HG03354 (cell line): ENCODE data around the gene ZNF627.
"Not testable (repeated sequence)": the region's sequence is repeated elsewhere in the genome, so short reads cannot be mapped to it uniquely, and the experiment has no call there.

ENCODE experiments used
- ATAC-seq: cut with Tn5 transposase; IDR thresholded peaks from one replicate; pipeline ENCODE4 v1.9.1; 2021; ENCODE audit warnings: mild to moderate bottlenecking; ENCODE audit not compliant: unreplicated experiment, poor library complexity, severe bottlenecking

Gene ZNF627

DNA sequence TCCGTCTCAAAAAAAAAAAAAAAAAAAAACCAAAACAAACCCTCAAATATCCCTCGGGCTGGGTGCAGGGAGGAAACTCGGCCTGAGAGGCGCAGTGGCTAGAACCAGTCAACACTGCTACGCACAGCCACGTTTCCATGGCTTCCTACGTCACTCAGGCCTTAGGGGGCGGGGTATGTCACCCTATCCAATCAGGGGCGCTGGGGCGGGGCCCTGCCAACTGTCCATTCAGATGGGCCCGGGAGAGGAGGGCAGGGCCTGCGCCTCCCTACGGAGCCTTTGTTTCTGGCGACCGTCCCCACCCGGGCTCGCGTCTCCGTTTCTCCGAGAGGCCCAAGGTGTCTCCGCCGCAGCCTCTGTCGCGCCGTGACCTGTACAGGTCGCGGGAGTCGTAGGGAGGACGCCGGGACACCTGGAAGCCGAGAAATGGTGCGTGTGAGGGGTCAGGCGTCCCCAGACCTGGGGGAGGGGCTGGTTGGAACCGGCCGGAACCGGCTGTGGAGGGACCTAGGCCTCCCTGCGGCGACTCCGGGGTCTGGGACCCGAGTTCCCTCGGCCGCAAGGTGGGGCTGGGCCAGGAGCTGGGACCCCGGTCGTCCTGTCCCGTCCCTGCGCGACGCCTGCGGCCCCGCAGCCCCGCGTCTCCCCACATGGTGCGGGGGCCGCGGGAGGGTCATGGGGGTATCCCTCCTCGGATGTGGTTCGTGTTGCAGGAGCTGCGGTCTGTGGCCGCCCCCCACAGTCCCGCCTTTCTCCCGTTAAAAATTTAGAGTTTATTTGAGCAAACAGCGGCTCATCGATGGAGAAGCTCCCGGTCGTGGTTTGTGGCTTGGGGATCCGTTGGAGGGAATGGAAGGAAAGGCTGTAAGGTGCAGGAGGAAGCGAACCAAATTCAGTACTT, at the start of gene ZNF627:
Gene ZNF627, plus strand, starts transcription at position 282 of the 901 bp plus-strand sequence. Its CDS starts 145 bp downstream, at position 427.
- peak; percentile 98 for ATAC-seq

DNA sequence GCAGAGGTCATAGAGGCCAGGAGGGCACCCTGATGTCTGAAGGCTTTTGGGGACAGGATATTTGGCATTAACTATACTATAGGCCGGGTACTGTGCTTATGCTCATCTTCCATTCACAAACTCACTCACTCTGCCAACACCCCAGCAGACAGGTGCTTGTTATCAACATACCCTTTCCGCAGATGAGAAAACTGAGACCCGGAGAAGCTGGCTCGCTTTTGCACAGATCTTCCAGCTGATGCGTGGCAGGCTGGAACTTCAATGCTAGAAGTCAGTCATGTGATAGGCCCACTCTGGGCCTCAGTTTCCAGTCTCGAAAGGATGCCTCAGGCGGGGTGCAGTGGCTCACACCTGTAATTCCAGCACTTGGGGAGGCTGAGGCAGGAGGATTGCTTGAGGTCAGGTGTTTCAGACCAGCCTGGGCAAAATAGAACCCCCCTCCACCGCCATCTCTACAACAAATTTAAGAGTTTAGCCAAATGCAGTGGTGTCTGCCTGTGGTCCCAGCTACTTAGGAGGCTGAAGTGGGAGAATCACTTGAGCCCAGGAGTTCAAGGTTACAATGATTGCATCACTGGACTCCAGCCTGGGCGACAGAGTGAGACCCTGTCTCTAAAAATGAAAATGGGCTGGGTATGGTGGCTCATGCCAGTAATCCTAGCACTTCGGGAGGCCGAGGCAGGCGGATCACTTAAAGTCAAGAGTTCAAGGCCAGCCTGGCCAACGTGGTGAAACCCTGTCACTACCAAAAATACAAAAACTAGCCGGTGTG, 49.2 kb upstream of the ZNF627 start:
- no peak for ATAC-seq

DNA sequence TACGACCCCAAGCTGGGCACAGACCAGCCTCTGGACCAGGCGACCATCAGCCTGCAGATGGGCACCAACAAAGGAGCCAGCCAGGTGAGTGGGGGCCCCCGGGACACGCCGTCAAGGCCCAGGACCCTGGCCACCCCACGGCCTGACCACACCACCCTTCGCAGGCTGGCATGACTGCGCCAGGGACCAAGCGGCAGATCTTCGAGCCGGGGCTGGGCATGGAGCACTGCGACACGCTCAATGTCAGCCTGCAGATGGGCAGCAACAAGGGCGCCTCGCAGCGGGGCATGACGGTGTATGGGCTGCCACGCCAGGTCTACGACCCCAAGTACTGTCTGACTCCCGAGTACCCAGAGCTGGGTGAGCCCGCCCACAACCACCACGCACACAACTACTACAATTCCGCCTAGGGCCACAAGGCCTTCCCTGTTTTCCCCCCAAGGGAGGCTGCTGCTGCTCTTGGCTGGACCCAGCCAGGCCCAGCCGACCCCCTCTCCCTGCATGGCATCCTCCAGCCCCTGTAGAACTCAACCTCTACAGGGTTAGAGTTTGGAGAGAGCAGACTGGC, 47.8 kb upstream of the ZNF627 start:
- ATAC-seq, result no peak

DNA sequence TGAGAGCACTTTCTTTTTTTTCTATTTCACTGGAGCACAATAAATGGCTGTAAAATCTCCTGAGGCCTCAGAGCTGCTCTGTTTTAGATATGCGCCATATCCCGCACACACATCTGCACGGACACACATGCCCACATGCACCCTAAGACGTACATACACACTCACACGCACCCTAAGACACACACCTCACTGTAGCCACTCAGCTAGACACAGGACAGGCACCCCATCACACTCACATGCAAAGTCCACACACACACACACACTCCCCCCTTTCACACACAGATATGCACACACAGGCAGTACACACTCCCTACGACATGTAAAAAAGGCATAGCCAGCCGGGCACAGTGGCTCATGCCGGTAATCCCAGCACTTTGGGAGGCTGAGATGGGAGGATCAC, 47.0 kb upstream of the ZNF627 start:
- ATAC-seq, result no peak

DNA sequence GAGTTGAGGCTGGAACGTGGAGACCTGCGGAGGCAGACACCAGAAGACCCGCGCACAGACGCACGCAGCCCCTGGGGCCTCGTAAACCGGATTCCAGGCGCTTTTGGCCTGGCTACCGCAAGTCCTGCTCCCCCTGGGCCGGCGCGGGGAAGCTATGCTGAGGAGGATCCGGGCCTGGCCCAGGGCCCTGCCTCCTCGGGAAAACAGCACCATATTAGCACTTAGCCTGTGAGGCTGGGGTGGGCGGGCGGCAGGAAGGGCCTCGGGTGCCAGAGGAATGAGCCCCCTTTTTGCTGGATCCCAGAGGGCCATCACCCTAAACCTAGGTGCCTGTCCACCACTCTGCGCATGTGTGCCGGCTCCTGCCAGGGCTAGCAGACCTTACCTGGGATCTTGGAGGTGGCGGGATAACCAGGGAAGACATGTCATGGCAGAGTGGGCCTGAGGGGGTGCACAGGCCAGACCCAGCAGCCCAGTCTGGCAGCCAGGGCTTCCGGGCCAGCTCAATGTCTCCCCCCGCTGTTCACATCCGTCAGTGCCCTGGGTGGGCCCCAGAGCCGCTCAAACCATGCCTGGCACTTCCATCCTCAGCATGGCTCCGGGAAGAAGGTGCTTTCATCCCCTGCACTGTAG, 45.6 kb upstream of the ZNF627 start:
- no peak for ATAC-seq

DNA sequence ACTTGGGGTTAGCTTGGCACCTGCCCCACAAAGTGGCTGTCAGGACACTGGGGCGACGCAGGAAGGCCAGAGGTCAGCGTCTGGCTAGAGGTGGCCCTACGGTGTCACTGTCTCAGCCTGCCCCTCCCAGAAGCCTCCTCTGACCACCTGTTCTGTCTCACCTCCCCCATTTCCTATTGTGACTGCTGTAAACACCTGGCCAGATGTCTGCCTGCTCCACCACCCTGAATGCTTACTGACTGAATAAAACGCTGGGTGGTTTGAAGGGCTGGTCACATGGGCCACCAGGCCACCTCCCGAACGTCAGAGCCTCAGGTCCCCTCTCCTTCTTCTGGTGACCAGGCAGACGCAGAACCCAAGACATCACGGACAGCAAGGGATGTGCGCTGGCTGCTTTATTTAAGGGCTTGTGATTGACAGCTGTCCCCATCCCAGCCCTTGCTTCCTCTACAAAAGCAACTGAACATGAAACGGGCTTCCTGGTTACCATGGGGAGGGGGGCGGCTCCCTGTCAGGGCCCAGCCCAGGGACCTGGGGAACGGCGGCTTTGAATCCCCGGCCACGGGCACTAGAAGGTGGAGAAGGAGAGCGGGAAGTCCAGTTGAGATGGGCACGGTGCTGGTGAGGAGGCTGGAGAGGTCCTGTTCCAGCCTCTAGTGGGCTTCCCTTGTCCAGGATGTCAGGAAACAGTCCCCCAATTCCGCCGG, 44.5 kb upstream of the ZNF627 start:
- ATAC-seq, result no peak

DNA sequence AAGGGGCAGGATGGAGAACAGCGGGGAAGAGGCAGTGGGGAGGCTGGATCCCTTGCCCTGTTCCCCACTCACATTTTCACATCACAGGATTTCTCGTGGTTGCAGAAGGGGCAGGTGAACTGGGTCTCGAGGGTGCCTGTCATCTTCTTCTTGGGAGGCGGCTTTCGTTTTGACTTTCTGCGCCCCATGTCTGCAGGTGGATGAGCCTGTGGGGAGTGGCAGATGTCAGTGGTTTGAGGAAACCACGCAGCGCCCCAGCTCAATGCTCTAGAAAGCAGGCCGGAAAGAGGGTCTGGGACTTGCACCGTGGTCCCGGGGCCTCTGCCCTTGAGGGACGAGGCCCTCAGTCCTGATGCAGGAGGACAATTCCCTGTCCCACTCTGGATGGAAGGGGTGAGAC, 43.1 kb upstream of the ZNF627 start:
- no peak for ATAC-seq

DNA sequence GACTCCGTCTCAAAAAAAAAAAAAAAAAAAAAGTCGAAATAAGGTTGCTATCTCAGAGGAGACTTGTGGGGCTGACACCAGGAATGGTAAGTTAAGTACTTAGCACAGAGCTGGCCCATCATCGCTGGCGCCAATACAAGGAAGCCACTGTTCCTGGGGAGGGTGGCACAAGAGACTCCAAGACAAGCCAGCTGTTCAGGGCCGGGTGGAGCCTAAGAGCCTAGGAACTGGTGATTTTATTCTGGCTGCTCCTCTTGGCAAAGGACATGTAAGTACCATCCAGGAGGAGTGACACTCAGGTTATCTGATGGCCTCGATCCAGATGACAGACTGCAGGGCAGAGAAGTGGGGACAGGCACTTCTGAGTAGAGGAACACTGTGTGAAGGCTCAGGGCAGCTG, 42.0 kb upstream of the ZNF627 start:
- no peak for ATAC-seq

DNA sequence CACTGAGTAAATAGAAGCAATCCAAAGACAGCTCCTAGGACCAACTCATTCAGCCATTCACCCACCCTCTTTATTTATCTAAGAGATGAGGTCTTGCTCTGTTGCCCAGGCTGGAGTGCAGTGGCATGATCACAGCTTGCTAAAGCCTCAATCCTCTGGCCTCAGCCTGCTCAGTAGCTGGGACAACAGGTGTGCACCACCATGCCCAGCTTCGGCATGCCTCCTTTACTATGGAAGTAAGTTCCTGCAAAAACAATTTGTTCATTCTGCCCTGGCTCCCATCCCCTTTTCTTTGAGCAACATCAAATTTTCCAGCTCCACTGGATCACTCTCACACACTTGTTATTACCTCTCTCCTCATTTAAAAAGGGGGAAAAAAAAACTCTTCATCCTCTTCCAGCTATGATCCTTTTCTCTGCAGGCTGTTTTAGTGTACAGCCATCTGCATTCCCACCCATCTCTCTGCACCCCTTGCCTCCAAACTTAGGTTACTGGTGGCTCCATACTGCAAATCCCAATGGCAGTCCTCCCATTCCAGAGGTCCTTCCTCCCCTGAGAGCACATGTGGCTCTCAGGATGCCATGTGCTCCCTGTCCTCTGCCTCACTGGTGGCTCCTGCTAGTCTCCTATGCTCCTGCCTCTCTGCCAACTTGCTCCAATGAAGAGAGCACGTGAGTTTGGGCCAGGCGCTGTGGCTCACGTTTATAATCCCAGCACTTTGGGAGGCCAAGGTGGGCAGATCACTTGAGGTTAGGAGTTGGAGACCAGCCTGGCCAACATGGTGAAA, 40.5 kb upstream of the ZNF627 start:
- ATAC-seq, result no peak

DNA sequence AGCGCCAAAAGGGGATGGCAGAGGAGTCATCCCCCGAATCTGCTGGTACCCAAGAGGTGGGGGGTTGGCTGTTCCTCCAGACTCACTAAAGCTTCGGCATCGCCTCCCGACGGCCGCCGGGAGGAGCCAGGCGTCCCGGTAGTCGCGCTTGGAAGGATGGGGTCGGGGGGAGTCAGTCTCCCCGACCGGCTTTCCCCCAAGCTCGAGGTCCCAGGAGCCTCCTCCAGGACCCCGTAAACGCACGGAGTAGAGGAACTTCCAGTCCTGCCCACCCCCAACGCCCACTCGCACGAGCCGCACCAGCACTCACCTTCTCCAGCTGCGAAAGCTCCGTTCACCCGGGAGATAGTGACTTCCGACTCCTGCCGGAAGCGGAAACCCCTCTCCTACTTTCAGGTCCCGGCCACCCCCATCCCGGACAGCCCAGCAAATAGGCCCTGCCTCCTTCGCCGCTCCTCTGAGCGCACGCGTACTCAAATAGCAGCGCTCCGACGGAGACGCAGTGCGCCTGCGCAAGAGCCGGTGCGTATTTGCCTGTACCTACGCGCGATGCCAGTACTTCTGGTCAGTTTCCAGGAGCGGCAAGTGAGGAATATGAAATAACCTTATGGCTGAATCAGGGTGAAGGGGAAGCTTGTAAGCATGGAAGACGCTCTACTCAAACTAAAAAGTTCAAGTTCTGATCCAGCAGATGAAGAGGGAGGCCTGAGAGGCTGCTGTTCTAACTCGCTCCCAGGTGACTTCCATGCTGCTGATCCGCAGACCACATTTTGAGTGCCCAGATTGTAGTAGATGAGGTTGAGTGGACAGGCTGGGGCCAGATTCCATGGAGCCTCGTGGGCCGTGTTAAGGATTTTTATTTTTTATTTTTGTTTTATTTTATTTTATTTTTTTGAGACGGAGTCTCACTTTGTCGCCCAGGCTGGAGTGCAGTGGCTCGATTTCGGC, 38.1 kb upstream of the ZNF627 start, which contains the start of gene ELOF1:
Gene ELOF1, minus strand, starts transcription at position 350 of the 948 bp plus-strand sequence. CDS start 4,883 bp downstream, outside the sequence.
- peak; percentile 85 for ATAC-seq

DNA sequence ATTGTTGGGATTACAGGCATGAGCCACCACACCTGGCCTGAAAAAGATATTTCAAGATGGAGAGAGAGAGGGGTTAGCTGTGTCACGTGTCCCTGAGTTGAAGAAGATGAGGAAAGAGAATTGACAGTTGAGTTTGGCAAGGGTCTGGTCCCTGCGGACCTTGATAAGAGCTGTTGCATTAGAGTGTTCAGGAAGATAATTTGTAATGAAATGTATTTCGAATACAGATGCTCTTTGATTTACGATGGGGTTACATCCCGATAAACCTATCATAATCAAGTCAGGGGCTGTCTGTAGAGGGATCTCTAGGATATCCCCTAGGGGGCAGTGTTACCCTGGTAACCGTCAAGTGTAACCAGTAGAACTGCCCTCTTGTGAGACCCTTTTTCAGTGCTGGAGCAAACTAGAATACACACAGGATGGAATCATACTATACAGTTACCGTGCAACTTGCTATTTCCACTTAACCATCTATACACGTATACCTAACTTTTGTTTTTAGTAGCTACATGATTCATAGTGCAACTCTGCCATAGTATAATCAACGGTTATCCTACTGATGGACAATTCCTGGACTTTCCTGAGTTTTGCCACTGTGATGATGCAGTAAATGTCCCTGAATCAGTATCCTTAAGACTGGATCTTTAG, 36.8 kb upstream of the ZNF627 start:
- ATAC-seq, result no peak

DNA sequence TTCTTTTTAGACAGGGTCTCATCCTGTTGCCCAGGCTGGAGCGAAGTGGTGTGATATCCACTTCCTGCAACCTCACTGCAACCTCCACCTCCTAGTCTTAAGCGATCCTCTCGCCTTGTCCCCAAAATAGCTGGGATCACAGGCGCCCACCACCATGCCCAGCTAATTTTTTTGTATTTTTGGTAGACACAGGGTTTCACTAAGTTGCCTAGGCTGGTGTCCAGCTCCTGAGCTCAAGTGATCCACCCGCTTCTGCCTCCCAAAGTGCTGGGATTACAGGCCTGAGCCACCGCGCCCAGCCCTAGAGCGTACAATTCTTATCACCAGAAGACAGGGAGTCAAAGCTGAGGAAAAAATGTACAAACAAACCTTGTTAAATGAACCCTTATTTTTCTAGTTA, 33.8 kb upstream of the ZNF627 start:
- no peak for ATAC-seq

DNA sequence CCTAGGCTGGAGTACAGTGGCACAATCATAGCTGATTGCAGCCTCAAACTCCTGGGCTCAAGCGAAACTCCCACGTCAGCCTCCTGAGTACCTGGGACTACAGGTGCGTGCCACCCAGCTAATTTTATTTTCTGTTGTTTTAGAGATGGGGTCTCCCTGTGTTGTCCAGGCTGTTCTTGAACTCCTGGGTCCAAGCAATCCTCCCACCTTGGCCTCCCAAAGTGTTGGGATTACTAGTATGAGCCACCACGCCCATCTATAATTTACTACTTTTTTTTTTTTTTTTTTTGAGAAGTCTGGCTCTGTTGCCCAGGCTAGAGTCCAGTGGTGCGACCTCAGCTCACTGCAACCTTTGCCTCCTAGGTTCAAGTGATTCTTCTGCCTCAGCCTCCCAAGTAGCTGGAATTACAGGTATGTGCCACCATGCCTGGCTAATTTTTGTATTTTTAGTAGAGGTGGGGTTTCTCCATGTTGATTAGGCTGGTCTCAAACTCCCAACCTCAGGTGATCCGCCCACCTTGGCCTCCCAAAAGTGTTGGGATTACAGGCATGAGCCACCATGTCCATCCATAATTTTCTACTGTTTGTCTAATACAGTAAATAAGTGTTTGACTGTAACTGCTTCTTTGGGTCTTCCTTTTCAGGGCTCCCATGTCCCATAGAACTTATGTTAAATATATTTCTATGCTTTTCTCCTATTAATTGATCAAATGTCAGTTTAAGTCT, 33.0 kb upstream of the ZNF627 start:
- not testable (repeated sequence) for ATAC-seq

DNA sequence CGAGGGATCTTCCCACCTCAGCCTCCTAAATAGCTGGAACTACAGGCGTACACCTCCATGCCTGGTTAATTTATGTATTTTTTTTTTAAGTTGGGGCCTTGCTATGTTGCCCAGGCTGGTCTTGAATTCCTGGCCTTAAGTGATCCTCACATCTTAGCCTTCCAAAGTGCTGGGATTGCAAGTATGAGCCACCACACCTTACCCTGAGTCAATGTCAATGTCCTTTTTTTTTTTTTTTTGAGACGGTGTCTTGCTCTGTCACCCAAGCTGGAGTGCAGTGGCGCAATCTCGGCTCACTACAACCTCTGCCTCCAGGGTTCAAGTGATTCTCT, 31.7 kb upstream of the ZNF627 start:
- not testable (repeated sequence) for ATAC-seq

DNA sequence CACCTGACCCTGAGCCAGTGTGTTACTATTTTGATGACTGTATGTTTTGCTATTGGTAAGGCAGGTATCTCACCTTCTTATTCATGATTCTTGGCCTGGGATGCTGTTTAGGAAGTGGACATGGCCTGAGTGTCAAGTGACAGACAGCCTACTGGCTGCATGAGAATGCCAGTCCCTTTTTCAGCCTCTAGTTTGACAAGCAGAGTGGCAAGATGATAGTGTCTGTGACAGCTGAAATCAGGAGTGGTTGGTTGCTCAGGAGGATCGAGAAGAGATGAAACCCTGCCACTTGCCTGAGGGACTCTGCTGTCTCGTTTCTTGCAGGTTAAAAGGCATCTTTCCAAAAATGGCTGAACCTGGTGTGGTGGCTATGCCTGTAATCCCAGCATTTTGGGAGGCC, 31.1 kb upstream of the ZNF627 start:
- ATAC-seq, result no peak

DNA sequence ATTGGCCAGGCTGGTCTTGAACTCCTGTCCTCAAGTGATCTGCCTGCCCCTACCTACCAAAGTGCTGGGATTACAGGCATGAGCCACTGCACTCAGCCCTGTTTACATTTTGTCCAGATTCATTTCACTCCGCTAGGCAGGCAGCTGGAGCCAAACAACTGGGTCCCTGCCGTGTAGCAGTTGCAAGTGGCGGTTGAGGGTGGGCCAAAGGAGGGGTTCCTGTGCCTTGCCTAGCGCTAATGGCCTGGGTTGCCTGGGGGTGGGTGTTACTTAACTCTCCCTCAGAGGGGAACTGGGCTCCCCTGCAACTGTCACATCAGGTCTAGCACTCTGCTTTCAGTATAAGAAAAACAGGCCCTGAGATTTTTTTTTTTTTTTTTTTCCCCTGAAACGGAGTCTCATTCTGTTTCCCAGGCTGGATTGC, 27.2 kb upstream of the ZNF627 start:
- no peak for ATAC-seq

DNA sequence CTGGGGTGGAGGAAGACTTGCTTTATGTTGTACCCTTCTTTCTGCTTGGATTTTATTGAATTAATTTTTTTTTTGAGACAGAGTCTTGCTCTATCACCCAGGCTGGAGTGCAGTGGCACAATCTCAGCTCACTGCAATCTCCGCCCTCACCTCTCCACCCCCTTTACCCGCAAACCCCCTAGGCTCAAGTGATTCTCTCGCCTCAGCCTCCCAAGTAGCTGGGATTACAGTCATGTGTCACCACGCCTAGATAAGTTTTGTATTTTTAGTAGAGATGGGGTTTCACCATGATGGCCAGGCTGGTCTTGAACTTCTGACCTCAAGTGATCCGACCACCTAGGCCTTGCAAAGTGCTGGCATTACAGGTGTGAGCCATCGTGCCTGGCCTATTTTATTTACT, 23.9 kb upstream of the ZNF627 start:
- ATAC-seq, result not testable (repeated sequence)
